Sciatic nerve (tissue), 2 donors: Measurements from ENCODE around the gene FLT1. TPM values are rescaled to one million over a fixed set of nuclear protein-coding genes. Genes with fewer than 3 reads are reported as not detected.

Experiments used
- ATAC-seq: fragments of 200-7000 bp; cut with Tn5 transposase; one replicate; pipeline ENCODE4 v1.9.1; 2020; ENCODE audit warnings: mild to moderate bottlenecking, moderate library complexity
- DNase-seq: peaks from one replicate; pipeline ENCODE4 v3.0.0-alpha.2; 2020; ENCODE audit warnings: low spot score
- intact Hi-C: fragments of 100-400 bp; cut with DNase I; formaldehyde crosslinking; loops from one replicate; pipeline ENCODE4 v1.14.2; 2022
- total RNA-seq: library from RNA; stranded (reverse); fragmentation: NEBNext Ultra II Directional; extraction: Animal tissue kit (Norgen Biotek cat#: 25700); gene quantifications from one replicate; pipeline ENCODE4 v1.2.1, GENCODE V29; 2021
- donor health status: DM: no; HTN: no; CAD: no.
- donor health status: DM: no; HTN: no; CAD: no.

Gene FLT1, protein sequence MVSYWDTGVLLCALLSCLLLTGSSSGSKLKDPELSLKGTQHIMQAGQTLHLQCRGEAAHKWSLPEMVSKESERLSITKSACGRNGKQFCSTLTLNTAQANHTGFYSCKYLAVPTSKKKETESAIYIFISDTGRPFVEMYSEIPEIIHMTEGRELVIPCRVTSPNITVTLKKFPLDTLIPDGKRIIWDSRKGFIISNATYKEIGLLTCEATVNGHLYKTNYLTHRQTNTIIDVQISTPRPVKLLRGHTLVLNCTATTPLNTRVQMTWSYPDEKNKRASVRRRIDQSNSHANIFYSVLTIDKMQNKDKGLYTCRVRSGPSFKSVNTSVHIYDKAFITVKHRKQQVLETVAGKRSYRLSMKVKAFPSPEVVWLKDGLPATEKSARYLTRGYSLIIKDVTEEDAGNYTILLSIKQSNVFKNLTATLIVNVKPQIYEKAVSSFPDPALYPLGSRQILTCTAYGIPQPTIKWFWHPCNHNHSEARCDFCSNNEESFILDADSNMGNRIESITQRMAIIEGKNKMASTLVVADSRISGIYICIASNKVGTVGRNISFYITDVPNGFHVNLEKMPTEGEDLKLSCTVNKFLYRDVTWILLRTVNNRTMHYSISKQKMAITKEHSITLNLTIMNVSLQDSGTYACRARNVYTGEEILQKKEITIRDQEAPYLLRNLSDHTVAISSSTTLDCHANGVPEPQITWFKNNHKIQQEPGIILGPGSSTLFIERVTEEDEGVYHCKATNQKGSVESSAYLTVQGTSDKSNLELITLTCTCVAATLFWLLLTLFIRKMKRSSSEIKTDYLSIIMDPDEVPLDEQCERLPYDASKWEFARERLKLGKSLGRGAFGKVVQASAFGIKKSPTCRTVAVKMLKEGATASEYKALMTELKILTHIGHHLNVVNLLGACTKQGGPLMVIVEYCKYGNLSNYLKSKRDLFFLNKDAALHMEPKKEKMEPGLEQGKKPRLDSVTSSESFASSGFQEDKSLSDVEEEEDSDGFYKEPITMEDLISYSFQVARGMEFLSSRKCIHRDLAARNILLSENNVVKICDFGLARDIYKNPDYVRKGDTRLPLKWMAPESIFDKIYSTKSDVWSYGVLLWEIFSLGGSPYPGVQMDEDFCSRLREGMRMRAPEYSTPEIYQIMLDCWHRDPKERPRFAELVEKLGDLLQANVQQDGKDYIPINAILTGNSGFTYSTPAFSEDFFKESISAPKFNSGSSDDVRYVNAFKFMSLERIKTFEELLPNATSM (N-terminal part only)
- 84.8 TPM for total RNA-seq

DNA sequence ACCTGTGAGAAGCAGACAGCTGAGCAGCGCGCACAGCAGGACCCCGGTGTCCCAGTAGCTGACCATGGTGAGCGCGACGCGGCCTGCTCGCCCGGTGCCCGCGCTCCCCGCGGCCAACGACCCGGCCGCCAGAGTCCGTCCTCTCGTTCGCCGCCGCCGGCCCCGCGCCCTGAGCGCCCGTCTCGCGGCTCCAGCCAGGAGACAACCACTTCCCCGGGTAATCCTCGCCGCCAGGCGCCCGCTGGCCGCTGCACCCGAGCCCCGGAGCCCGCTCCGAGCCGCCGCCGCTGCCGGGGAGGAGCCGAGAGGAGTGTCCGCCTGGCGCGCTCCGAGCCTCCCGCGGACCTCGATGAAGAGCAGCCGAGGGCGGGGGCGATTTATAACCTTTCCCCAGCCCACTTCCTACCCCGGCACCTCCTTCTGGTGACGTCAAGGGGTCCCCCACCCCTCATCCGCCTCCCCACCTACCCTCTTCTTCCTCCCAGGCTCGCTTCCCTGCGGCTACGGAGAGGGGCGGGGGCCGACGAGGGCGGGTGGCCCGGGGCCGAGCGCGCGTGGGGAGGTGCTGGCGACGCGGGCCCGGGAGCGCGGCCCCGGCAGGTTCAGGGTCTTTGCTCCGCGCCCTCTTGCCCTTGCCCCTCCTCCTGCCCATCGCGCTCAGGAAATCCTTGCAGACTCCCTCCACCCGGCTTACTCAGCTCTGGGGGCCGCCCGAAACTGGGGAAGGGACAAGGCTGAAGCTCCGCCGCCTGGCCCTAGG is at the start of gene FLT1:
Gene FLT1 (minus strand): TSS at position 351 of the 760 bp plus-strand sequence. CDS start 285 bp downstream, at position 66.
- peak; percentile 62 for DNase-seq
- peak; percentile 43 for ATAC-seq
- intact Hi-C loops: no loop called here

- ATAC-seq (no peak), DNase-seq (no peak)
- intact Hi-C loops: no loop called here
Measured at GRCh38 chr13:28544026-28544425, 49.1 kb upstream of the FLT1 start.

- ATAC-seq (no peak), DNase-seq (no peak)
- intact Hi-C loops: no loop called here
Measured at GRCh38 chr13:28542804-28543203, 47.9 kb upstream of the FLT1 start.

DNA sequence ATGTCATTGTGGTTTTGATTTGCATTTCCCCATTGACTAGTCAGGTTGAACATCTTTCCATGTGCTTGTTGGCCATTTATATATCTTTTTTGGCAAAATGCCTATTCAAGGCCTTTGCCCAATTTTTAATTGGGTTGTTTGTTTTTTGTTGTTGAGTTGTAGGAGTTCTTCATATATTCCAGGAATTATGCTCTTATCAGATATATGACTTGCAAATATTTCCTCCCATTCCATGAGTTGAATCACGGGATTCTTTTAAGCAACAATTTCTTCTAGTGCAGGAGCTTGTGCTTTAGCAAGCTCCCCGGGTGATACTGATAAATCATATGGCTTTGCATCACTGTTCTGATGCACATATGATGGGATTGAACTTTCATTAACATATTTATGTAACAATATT is 47.0 kb upstream of the FLT1 start:
- ATAC-seq (no peak), DNase-seq (no peak)
- intact Hi-C loops: no loop called here

DNA sequence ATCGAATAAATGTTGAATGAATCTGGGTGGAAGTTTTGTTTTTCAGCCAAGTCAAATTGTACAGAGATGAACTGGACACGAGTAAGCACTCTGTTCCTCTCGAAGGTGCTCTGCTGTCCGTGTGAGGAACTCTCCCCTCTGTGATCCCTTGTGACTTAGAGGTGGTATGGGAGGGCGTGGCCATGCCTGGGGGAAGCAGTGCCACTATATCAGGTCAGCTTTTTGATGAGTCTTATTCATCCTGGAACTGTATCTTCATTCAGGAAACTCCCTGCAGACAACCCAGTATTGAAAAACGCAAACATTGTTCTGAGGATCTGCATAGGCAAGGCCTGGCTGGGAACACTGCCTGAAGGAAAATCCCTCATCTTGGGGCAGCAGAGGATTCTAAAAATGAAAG is 45.7 kb upstream of the FLT1 start:
- DNase-seq: no peak
- ATAC-seq: no peak
- intact Hi-C loops: no loop called here

- DNase-seq: no peak
- no peak for ATAC-seq
- intact Hi-C loops: no loop called here
Measured at GRCh38 chr13:28539625-28540286, 44.8 kb upstream of the FLT1 start.

- intact Hi-C loops: no loop called here
- DNase-seq (no peak), ATAC-seq (no peak)
Measured at GRCh38 chr13:28538932-28539331, 44.0 kb upstream of the FLT1 start.

DNA sequence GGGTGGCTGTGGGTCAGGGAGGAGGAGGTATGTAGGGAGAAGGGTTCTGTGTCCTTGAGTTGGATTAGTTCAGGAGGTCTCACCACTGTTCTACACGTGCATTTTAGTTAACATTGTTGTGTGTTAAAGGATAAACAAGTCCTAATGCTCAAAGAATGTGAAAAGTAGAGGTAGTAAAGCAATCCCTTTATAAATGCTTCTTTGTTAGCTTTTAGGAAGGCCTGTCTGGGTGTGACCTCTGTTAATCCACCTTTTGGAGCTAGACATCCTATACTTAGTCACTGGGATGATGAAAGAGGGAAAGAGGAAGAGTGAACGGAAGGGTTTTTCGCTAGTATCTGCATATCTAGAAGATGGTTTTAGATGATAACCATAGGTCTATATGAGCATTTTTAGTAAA is 42.2 kb upstream of the FLT1 start:
- intact Hi-C loops: no loop called here
- no peak for DNase-seq
- no peak for ATAC-seq

DNA sequence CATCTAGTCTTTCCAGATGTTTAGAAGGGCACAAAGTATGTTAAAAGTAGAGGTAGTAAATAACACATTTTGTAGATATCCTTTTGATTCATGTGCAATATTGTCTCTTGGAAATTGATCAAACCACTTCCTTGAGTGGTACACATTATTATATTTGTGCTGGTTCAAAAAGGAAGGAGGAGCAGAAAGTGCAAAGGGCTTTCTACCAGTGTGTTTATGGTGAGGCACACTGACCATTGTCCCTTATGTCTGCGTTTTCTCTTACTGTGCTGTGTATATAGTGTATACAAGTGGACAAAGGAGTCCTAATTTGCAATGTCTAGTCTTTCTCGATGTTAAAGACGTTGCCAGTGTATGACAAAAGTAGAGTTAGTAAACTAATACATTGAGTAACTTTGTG is 41.4 kb upstream of the FLT1 start:
- intact Hi-C loops: no loop called here
- DNase-seq: no peak
- ATAC-seq: no peak

DNA sequence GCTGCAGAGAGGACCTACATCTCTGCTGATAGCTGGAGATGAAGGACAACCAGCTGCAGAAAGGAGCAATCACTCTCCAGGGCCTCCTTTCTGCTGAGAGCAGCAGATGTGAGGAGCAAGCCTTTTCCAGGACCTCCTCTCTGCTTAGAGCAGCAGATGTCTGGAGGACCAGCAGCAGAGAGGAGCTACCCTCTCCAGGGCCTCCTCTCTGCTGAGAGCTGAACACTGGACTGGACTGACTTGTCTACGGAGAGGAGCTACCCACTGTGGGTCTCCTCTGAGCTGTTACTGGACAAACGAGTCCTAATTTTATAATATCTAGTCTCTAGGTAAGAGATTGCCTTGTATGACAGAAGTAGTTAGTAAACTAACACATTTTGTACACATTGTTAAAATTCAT is 40.8 kb upstream of the FLT1 start:
- intact Hi-C loops: no loop called here

GRCh38 chr13:28534801-28535200 is 39.9 kb upstream of the FLT1 start:
- intact Hi-C loops: no loop called here
- DNase-seq: no peak
- no peak for ATAC-seq

More for the DNA sequence above, 40.8 kb upstream of the FLT1 start:
- DNase-seq: no peak
- no peak for ATAC-seq

- intact Hi-C loops: no loop called here
- no peak for ATAC-seq
- no peak for DNase-seq
Measured at GRCh38 chr13:28534210-28534609, 39.3 kb upstream of the FLT1 start.

DNA sequence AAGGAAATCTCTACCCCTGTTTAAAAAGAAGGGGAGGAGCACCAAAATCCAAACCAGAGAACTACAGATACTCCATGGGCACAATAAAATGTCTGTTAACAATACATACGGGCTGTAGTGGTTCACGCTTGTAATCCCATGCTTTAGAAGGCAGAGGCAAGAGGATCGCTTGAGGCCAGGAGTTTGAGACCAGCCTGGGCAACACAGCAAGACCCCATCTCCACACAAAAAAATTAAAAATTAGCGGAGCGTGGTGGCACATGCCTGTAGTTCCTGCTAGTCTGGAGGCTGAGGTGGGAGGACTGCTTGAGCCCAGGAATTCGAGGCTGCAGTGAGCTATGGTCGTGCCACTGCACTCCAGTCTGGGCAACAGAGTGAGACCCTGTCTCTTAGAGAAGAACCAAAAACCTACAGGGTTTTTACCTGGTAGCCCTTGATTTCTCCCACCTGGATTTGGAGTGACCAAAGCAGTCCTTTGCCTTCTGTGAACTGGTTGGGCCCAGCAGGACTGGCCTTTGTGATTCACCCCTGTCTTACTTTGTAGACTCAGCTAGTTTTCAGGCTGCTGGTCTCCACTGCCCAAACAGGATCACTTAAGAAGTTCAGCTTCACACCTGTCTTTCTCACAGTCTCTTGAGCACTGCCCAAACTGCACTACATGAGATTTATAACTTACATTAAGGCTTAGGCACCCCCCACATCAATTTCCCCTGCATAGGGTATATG is 38.7 kb upstream of the FLT1 start:
- DNase-seq (no peak), ATAC-seq (no peak)
- intact Hi-C loops: no loop called here

GRCh38 chr13:28533125-28533436 is 38.2 kb upstream of the FLT1 start:
- no peak for DNase-seq
- ATAC-seq: no peak
- intact Hi-C loops: no loop called here

- ATAC-seq (peak; percentile 35), DNase-seq (no peak)
- intact Hi-C loops: no loop called here
Measured at GRCh38 chr13:28532388-28533124, 37.6 kb upstream of the FLT1 start.

DNA sequence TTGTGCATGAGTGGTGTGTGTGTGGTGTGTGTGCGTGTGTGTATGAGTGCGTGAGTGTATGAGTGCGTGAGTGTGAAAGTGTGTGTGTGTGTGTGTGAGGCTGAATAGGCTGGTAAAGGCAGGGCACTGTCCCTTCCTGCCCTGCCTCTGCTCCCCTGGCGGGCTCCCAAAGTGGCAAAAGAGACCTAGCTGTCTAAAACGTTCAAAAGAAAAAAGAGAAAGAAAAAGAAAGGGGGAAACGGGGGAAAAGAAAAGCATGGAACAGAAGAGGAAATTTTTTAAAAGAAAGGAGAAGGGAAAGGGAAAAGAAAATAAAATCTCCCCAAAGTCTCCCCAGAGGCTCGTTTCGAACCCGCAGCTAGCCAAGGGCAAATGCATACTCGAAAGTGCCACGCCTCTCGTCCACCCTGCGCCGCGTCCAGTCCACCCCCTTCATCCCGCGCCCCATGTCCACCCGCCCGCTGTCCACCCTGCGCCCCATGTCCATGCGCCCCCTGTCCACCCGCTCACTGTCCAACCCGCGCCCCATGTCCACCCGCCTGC is 37.0 kb upstream of the FLT1 start:
- intact Hi-C loops: no loop called here
- DNase-seq (no peak), ATAC-seq (peak; percentile 46)
